Prostate gland (tissue), 1 donor: Measurements from ENCODE around the gene SEC14L3.

Experiments
- POLR2A ChIP-seq: fragments of 450-650 bp; IDR thresholded peaks from one replicate; pipeline ENCODE4 v1.6.1; 2016; ENCODE audit warnings: antibody characterized with exemption, mild to moderate bottlenecking
- POLR2AphosphoS5 ChIP-seq: sonication (generic); formaldehyde crosslinking; IDR thresholded peaks from one replicate; pipeline ENCODE4 v1.6.1; 2017; ENCODE audit warnings: antibody characterized with exemption

DNA sequence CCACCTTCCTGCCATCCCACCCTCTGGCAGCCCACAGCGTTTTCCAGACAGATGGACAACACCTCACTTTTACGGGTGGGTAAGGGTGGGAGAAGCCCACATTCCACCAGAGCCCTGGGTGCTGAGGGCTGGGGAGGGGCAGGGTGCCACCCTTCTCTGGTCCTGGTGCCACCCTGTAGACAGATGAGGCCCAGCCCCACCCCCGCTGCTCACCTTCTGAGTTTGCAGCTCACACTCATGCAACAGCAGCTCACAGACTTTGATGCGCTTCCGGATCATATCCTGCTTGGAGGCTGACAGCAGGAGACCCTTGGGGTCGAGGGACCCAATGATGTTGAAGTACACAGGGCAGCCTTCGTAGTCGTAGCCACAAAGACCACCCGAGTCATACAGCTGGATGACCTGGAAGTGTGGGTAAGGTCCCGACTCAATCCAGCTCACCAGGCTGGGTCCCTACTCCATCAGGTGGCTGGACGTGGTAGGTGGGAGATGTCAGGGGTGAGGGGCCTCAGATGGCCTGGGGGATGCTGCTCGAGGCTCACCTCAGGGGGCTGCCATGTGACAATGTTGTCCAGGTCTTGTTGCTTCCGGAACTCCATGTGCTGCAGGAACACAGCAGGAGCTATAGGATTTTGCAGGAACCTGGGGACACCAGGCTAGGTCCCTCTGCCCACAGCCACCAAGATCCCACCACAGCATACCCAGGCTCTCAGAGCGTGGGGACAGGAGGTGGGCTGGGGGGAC is 23.4 kb upstream of the SEC14L3 start:
- TF ChIP-seq POLR2A = no peak
- no peak for TF ChIP-seq POLR2AphosphoS5
